A673 (cell line): ENCODE data around the gene ST8SIA5. TPM values are rescaled to one million over a fixed set of nuclear protein-coding genes. Genes with fewer than 3 reads are reported as not detected.

Experiments
- BruUV-seq: library from RNA; stranded (reverse); fragments of 400-500 nt; replicated peaks from 2 replicates; lab custom pipeline; 2021; lab: Mats Ljungman, UMichigan
- CTCF ChIA-PET: fragments of 300-600 bp; sonication (Branson Sonifier 250); formaldehyde crosslinking; loops from one replicate; lab custom pipeline; 2022; ENCODE audit warnings: antibody characterized with exemption; lab: Charles Lee
- POLR2A ChIA-PET: fragments of 300-600 bp; sonication (Branson Sonifier 250); formaldehyde crosslinking; loops from one replicate; lab custom pipeline; 2022; ENCODE audit warnings: antibody characterized with exemption; ENCODE audit not compliant: low non-redundant PET; lab: Charles Lee
- DNase-seq: peaks from one replicate; pipeline ENCODE4 v3.0.0-alpha.2; 2015; ENCODE audit warnings: low spot score
- H3K27ac ChIP-seq: fragments of 200-600 bp; sonication (generic); 2 replicates; pipeline ENCODE4 v1.5.1; 2016; ENCODE audit warnings: mixed run types, low read depth, mild to moderate bottlenecking, mixed read lengths, antibody characterized with exemption, low read length; ENCODE audit not compliant: poor library complexity, severe bottlenecking
- H3K27me3 ChIP-seq: fragments of 200-600 bp; sonication (generic); replicated peaks from 2 replicates; pipeline ENCODE4 v1.6.1; 2017; ENCODE audit warnings: mixed run types, low read depth, mild to moderate bottlenecking, mixed read lengths, antibody characterized with exemption, low read length; ENCODE audit not compliant: insufficient read depth, poor library complexity
- H3K36me3 ChIP-seq: fragments of 200-600 bp; sonication (generic); 2 replicates; pipeline ENCODE4 v1.6.1; 2016; ENCODE audit warnings: mixed run types, mild to moderate bottlenecking, mixed read lengths, antibody characterized with exemption, low read length; ENCODE audit not compliant: insufficient read depth, poor library complexity, severe bottlenecking
- H3K4me1 ChIP-seq: fragments of 200-600 bp; sonication (generic); 2 replicates; pipeline ENCODE4 v1.6.1; 2017; ENCODE audit warnings: mixed run types, mild to moderate bottlenecking, mixed read lengths, antibody characterized with exemption, low read length; ENCODE audit not compliant: insufficient read depth, poor library complexity, severe bottlenecking
- H3K4me3 ChIP-seq: fragments of 200-600 bp; sonication (generic); 2 replicates; pipeline ENCODE4 v1.5.1; 2016; ENCODE audit warnings: low read depth, mixed run types, mild to moderate bottlenecking, mixed read lengths, low read length; ENCODE audit not compliant: poor library complexity, severe bottlenecking
- H3K9me3 ChIP-seq: fragments of 200-600 bp; sonication (generic); 2 replicates; pipeline ENCODE4 v1.6.1; 2016; ENCODE audit warnings: mixed run types, low read depth, mild to moderate bottlenecking, mixed read lengths, antibody characterized with exemption, low read length; ENCODE audit not compliant: poor library complexity, severe bottlenecking
- EZH2 ChIP-seq: fragments of 200-600 bp; sonication (generic); IDR thresholded peaks from 2 replicates; pipeline ENCODE4 v1.6.1; 2017; ENCODE audit warnings: borderline replicate concordance, low read depth, mild to moderate bottlenecking, mixed read lengths, antibody characterized with exemption, low read length; ENCODE audit not compliant: poor library complexity, severe bottlenecking
- intact Hi-C: fragments of 100-400 bp; cut with micrococcal nuclease; formaldehyde crosslinking; loops from one replicate; pipeline ENCODE4 v1.10.0; 2022; ENCODE audit not compliant: unreplicated experiment
- total RNA-seq: library from RNA; stranded (reverse); gene quantifications from 2 replicates; pipeline ENCODE4 v1.2.3, GENCODE V29; 2021
- TF ChIP-seq, protein P1 (sequence below): fragments of 300-800, 200-600 bp; sonication (generic); conservative IDR thresholded peaks from 2 replicates; pipeline ENCODE4 v1.5.1; 2017; ENCODE audit warnings: low read depth, mild to moderate bottlenecking, antibody characterized with exemption, low read length, moderate library complexity, mixed read lengths

ST8SIA5 gene
- total RNA-seq, 1 experiment from 2014 or later: 17.9 TPM

GRCh38 chr18:46639386-46639785, 117.5 kb downstream of the ST8SIA5 start:
- Histone ChIP-seq H3K9me3 (no peaks in the 10 kb centered on the region), H3K27ac (no peak overlapping the region), H3K27me3 (no peaks in the 10 kb centered on the region), H3K4me3 (no peak overlapping the region), H3K36me3 (no peaks in the 10 kb centered on the region), H3K4me1 (no peaks in the 10 kb centered on the region)
- DNase-seq: no peak
- intact Hi-C loops: no loop called here
- ChIA-PET POLR2A (no interaction called here), CTCF (no interaction called here)
- no peak for TF ChIP-seq EZH2
- TF ChIP-seq, protein P1, sequence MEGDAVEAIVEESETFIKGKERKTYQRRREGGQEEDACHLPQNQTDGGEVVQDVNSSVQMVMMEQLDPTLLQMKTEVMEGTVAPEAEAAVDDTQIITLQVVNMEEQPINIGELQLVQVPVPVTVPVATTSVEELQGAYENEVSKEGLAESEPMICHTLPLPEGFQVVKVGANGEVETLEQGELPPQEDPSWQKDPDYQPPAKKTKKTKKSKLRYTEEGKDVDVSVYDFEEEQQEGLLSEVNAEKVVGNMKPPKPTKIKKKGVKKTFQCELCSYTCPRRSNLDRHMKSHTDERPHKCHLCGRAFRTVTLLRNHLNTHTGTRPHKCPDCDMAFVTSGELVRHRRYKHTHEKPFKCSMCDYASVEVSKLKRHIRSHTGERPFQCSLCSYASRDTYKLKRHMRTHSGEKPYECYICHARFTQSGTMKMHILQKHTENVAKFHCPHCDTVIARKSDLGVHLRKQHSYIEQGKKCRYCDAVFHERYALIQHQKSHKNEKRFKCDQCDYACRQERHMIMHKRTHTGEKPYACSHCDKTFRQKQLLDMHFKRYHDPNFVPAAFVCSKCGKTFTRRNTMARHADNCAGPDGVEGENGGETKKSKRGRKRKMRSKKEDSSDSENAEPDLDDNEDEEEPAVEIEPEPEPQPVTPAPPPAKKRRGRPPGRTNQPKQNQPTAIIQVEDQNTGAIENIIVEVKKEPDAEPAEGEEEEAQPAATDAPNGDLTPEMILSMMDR: no peak
- BruUV-seq: no TSS peak

- no peak overlapping the region for H3K4me3 ChIP-seq
- no peaks in the 10 kb centered on the region for H3K27me3 ChIP-seq
- no peak overlapping the region for H3K27ac ChIP-seq
- BruUV-seq: no TSS peak
- POLR2A ChIA-PET: no interaction called here
- intact Hi-C loops: no loop called here
- H3K36me3 ChIP-seq: no peaks in the 10 kb centered on the region
- no peaks in the 10 kb centered on the region for H3K9me3 ChIP-seq
- no peaks in the 10 kb centered on the region for H3K4me1 ChIP-seq
- TF ChIP-seq, protein P1: no peak
- no peak for TF ChIP-seq EZH2
- CTCF ChIA-PET: no interaction called here
- no peak for DNase-seq
Measured at GRCh38 chr18:46636040-46636630, 120.7 kb downstream of the ST8SIA5 start.

- peak; percentile 10 for DNase-seq
- no peaks in the 10 kb centered on the region for H3K9me3 ChIP-seq
- no peaks in the 10 kb centered on the region for H3K36me3 ChIP-seq
- intact Hi-C loops: no loop called here
- TF ChIP-seq EZH2: no peak
- TF ChIP-seq, protein P1: no peak
- CTCF ChIA-PET: interaction anchor here (0.7 kb wide), 1 partner anchor 15 kb away, joined by 3 read pairs; no protein-coding TSS in a partner anchor
- no TSS peak for BruUV-seq
- H3K4me3 ChIP-seq: no peak overlapping the region
- H3K27me3 ChIP-seq: no peaks in the 10 kb centered on the region
- H3K27ac ChIP-seq: no peak overlapping the region
- POLR2A ChIA-PET: no interaction called here
- no peaks in the 10 kb centered on the region for H3K4me1 ChIP-seq
Measured at GRCh38 chr18:46632401-46633071, 124.3 kb downstream of the ST8SIA5 start.
